ENCODE measurements around the gene OR56A3. TPM values are rescaled to one million over a fixed set of nuclear protein-coding genes. Genes with fewer than 3 reads are reported as not detected.

OR56A3 gene
- total RNA-seq, 1 donor from 2014 or later: not detected

DNA sequence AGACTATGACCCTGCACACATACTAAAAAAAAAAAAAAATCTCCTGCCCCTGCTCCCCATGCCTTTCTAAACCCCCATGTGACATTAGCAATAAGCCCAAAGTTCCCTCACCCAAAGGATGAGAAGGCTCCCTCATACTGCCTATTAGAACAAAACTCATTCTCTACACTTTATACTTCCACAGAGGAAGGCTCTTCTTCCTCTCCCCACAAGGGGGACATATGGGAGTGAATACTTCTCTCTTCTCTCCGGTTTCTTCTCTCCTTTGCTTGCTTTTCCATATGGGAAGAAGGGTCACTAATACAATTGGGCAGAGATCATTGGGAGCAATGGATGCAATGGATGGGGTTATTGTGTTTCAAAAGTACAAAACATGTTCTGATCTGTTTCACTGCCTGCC lies 41.4 kb downstream of the OR56A3 start:
- H3K4me3 ChIP-seq (ENCODE audit: low read depth, low read length): no peak overlapping the region
- no peak for DNase-seq (ENCODE audit: low read depth)
- H3K27me3 ChIP-seq (ENCODE audit: control insufficient read depth, insufficient read depth, low read length): no peaks in the 10 kb centered on the region
- H3K36me3 ChIP-seq (ENCODE audit: control insufficient read depth, insufficient read depth, low read length): no peaks in the 10 kb centered on the region
- TF ChIP-seq, protein P1, sequence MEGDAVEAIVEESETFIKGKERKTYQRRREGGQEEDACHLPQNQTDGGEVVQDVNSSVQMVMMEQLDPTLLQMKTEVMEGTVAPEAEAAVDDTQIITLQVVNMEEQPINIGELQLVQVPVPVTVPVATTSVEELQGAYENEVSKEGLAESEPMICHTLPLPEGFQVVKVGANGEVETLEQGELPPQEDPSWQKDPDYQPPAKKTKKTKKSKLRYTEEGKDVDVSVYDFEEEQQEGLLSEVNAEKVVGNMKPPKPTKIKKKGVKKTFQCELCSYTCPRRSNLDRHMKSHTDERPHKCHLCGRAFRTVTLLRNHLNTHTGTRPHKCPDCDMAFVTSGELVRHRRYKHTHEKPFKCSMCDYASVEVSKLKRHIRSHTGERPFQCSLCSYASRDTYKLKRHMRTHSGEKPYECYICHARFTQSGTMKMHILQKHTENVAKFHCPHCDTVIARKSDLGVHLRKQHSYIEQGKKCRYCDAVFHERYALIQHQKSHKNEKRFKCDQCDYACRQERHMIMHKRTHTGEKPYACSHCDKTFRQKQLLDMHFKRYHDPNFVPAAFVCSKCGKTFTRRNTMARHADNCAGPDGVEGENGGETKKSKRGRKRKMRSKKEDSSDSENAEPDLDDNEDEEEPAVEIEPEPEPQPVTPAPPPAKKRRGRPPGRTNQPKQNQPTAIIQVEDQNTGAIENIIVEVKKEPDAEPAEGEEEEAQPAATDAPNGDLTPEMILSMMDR (IDR thresholded peaks at IDR 0.05; ENCODE audit: insufficient read depth, low read length, poor library complexity, severe bottlenecking): no peak

DNA sequence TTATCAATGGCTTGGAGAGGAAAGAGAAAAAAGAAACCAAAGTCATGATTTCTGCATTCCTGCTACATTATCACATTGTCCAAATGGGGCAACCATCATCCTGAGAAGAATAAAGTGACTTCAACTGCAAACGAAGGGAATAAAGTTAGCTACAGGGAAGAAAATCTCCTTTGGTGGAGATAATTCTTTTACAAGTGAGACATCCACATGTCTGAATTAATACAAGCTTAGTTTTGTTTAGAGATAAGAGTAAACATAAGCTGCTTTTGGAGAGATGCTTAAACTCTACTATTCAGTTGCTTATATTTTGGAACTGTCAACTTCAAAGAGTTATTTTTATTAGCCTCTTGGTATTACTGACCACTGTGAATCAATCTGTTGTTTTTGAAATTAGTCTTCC lies 44.8 kb downstream of the OR56A3 start, which contains the start of gene OR52L1:
Gene OR52L1, minus strand, starts transcription at position 101 of the 400 bp plus-strand sequence. Its CDS starts 55 bp downstream, at position 46.
- TF ChIP-seq, protein P1 (IDR thresholded peaks at IDR 0.05; ENCODE audit: insufficient read depth, low read length, poor library complexity, severe bottlenecking): no peak
- H3K27me3 ChIP-seq (ENCODE audit: control insufficient read depth, insufficient read depth, low read length): no peaks in the 10 kb centered on the region

DNA sequence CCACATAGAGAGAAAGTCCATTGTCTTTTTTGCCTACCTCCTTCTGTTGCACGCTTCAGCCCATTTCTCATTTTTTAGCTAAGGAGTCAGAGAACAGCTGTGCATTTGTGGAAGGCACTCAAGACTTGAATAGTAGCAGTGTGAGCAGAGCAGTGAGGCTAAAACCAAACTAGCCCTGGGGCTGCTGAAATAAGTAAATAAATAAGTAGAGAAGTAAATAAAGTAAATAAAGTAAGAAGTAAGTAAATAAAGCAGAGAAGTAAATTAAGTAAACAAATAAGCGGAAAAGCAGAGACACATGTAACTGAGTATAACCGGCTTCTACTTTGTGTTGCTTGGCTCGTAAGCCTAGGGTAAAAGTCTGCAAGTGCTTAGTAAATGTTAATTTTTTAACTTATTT lies 47.2 kb downstream of the OR56A3 start:
- Histone ChIP-seq H3K36me3 (ENCODE audit: control insufficient read depth, insufficient read depth, low read length) (no peaks in the 10 kb centered on the region), H3K27me3 (ENCODE audit: control insufficient read depth, insufficient read depth, low read length) (no peaks in the 10 kb centered on the region), H3K4me3 (ENCODE audit: low read depth, low read length) (no peak overlapping the region)
- no peak for DNase-seq (ENCODE audit: low read depth)
- TF ChIP-seq, protein P1 (IDR thresholded peaks at IDR 0.05; ENCODE audit: insufficient read depth, low read length, poor library complexity, severe bottlenecking): no peak

More for the DNA sequence above, 44.8 kb downstream of the OR56A3 start, which contains the start of gene OR52L1:
- no peak for DNase-seq (ENCODE audit: low read depth)
- Histone ChIP-seq H3K36me3 (ENCODE audit: control insufficient read depth, insufficient read depth, low read length) (no peaks in the 10 kb centered on the region), H3K4me3 (ENCODE audit: low read depth, low read length) (no peak within 1 kb of the TSS)

DNA sequence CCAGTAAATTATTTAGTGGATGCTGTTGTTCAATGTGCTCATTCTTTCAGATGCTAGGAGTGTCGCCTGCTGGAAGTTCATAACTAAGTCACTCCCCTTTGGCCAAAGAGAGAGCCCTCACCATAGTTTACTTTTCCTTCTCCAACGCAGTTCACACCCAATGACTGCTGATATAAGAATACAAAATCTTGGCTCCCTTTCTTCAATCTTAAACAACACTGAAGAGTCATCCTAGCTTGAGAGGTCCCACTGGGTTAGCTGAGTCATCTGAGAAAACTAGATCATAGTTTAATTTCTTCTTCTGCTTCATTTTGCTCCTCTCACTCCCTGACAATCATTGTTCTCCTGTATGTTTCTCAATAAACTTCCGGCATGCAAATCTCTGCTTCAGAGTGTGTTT lies 50.1 kb downstream of the OR56A3 start:
- Histone ChIP-seq H3K4me3 (ENCODE audit: low read depth, low read length) (no peak overlapping the region), H3K27me3 (ENCODE audit: control insufficient read depth, insufficient read depth, low read length) (no peaks in the 10 kb centered on the region), H3K36me3 (ENCODE audit: control insufficient read depth, insufficient read depth, low read length) (no peaks in the 10 kb centered on the region)
- TF ChIP-seq, protein P1 (IDR thresholded peaks at IDR 0.05; ENCODE audit: insufficient read depth, low read length, poor library complexity, severe bottlenecking): no peak
- DNase-seq (ENCODE audit: low read depth): no peak

DNA sequence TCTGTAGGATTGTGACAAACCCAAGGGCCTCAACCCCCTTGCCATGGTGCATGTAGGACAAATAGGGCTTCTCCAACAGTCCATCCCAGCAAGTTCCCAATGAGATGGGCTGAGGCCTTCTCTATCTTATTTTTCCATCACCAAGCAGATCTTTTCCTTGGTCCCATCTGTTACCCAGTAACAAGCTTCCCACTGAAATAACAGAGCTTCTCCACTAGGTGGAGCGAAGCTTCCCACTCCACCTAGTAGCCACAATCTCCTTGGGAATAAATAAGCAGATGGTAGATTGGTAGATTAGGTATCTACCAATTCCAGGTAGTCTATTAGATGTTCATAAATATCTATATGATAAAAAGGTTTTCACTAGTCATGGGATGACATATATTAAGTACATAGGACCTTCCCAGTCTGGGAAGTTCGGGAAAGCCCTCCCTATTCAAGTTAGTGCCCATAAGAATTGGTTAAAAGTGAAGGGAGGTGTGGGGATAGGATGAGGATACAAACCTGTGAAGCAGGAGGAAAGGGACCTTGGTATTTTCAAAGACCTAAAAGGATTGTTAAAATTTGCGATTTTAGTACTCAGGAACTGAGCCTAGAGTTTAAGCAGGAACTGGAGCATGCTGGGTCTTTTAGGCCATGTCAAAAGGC lies 50.7 kb downstream of the OR56A3 start:
- DNase-seq (ENCODE audit: low read depth): no peak
- TF ChIP-seq, protein P1 (IDR thresholded peaks at IDR 0.05; ENCODE audit: insufficient read depth, low read length, poor library complexity, severe bottlenecking): peak; percentile 65

DNA sequence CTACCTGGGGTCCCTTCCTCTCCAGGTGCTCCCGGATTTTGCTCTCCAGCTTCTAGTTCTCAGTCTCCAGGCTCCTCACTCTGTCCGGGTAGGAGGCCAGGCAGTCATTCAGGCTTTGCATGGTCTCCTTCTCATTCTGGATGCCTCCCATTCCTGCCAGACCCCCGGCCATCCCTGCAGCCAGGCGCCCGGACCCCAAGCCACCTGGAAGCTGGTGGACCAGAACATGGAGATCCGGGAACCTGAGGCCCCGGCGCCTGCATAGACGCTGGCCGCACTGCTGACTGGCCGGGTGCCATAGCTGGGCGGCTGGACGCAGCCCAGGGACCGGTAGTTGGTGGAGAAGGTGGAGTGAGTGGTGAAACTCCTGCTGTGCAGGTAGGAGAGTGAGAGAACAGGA lies 52.7 kb downstream of the OR56A3 start:
- no peak for DNase-seq (ENCODE audit: low read depth)
- Histone ChIP-seq H3K27me3 (ENCODE audit: control insufficient read depth, insufficient read depth, low read length) (no peaks in the 10 kb centered on the region), H3K4me3 (ENCODE audit: low read depth, low read length) (no peak overlapping the region), H3K36me3 (ENCODE audit: control insufficient read depth, insufficient read depth, low read length) (no peaks in the 10 kb centered on the region)
- TF ChIP-seq, protein P1 (IDR thresholded peaks at IDR 0.05; ENCODE audit: insufficient read depth, low read length, poor library complexity, severe bottlenecking): no peak

More for the DNA sequence above, 50.7 kb downstream of the OR56A3 start:
- H3K4me3 ChIP-seq (ENCODE audit: low read depth, low read length): no peak overlapping the region
- no peaks in the 10 kb centered on the region for H3K27me3 ChIP-seq (ENCODE audit: control insufficient read depth, insufficient read depth, low read length)
- H3K36me3 ChIP-seq (ENCODE audit: control insufficient read depth, insufficient read depth, low read length): no peaks in the 10 kb centered on the region

Measured in kidney epithelial cell (primary cell).